Thoracic aorta (tissue), 2 donors: ENCODE data around the gene P3H2. TPM values are rescaled to one million over a fixed set of nuclear protein-coding genes. Genes with fewer than 3 reads are reported as not detected.

ENCODE experiments used
- ATAC-seq: fragments of 150-250 bp; one replicate; pipeline ENCODE4 v1.8.0; 2017; ENCODE audit warnings: low read depth; ENCODE audit not compliant: insufficient number of reproducible peaks, low FRiP score
- DNase-seq: peaks from one replicate; pipeline ENCODE4 v3.0.0-alpha.2; 2020; ENCODE audit warnings: low spot score
- H3K27ac ChIP-seq, 2 donors: fragments of 200-600 bp; sonication (generic); 1 replicate in 1 of 2; 2 replicates in 1 of 2; pipeline ENCODE4 v1.5.1; 2016; ENCODE audit warnings: mild to moderate bottlenecking in 2 of 2, moderate library complexity in 2 of 2
- H3K27me3 ChIP-seq: fragments of 200-600 bp; sonication (generic); replicated peaks from 2 replicates; pipeline ENCODE4 v1.6.0; 2016; ENCODE audit warnings: mild to moderate bottlenecking; ENCODE audit not compliant: insufficient read depth
- H3K36me3 ChIP-seq: fragments of 200-600 bp; sonication (generic); one replicate; pipeline ENCODE4 v1.5.1; 2016
- H3K4me1 ChIP-seq, 2 donors: fragments of 200-600 bp; sonication (generic); 1 replicate in 1 of 2; 2 replicates in 1 of 2; pipeline versions ENCODE4 v1.5.1 to v1.6.0; 2016; ENCODE audit warnings: low read depth in 2 of 2, mild to moderate bottlenecking in 1 of 2; ENCODE audit not compliant: control insufficient read depth in 1 of 2
- H3K4me3 ChIP-seq: fragments of 200-600 bp; sonication (generic); 2 replicates; pipeline ENCODE4 v1.5.1; 2016; ENCODE audit warnings: mild to moderate bottlenecking
- H3K9me3 ChIP-seq: fragments of 200-600 bp; sonication (generic); 2 replicates; pipeline ENCODE4 v1.5.1; 2016
- total RNA-seq, 2 donors: library from RNA; depleted of rRNA; stranded (reverse); fragments of >200 nt; gene quantifications; one replicate each; pipeline versions ENCODE4 v1.1.0 to v1.2.3, GENCODE V29; 2016
- TF ChIP-seq, protein P1 (sequence below): fragments of 200-600 bp; sonication (generic); IDR thresholded peaks from one replicate; pipeline ENCODE4 v1.5.1; 2019; ENCODE audit warnings: antibody characterized with exemption

Gene P3H2
- total RNA-seq, 2 donors from 2014 or later: 19.3 to 28.4 TPM

DNA sequence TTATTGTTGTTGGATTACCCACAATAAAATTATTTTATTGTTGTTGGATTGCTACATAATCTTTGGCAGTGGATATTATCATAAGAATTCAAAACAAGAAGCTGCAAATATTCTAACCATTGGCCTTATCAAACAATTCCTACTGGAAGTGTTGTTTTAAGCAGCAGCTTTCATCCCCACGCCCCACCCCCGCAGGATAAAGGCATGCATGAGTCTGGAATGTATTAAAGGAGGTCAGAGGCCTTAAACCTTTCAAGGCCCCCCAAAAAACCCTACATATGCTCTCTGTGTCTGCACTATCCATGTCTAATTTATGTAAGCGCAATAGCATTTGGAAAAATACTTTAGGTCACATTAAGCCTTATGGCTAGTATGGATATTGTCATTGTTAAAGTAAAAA, 23.1 kb downstream of the P3H2 start:
- ATAC-seq: no peak
- no peaks in the 10 kb centered on the region for H3K27me3 ChIP-seq
- TF ChIP-seq, protein P1, sequence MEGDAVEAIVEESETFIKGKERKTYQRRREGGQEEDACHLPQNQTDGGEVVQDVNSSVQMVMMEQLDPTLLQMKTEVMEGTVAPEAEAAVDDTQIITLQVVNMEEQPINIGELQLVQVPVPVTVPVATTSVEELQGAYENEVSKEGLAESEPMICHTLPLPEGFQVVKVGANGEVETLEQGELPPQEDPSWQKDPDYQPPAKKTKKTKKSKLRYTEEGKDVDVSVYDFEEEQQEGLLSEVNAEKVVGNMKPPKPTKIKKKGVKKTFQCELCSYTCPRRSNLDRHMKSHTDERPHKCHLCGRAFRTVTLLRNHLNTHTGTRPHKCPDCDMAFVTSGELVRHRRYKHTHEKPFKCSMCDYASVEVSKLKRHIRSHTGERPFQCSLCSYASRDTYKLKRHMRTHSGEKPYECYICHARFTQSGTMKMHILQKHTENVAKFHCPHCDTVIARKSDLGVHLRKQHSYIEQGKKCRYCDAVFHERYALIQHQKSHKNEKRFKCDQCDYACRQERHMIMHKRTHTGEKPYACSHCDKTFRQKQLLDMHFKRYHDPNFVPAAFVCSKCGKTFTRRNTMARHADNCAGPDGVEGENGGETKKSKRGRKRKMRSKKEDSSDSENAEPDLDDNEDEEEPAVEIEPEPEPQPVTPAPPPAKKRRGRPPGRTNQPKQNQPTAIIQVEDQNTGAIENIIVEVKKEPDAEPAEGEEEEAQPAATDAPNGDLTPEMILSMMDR: no peak

DNA sequence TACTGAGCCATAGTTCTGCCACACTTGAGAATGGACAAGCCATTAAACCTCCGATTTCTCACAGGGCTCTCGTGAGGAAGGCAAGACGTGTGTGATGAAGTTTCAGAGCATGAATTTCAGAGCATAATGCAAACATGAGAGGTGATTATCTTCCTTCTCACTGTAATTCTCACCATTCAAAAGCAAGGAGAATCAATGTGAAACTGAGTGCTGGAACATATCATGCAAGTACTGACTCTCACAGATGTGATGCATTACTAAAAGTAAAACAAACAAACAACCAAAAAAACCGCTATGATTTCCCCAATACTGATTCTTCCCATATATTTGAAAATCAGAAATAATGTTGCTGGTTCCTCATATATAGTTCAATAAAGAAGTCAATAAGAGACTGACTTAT, 23.7 kb downstream of the P3H2 start:
- H3K27ac ChIP-seq: no peak overlapping the region
- DNase-seq: no peak
- no peak for ATAC-seq
- peaks cover 26 to 40% of the 10 kb centered on the region in 2 donors for H3K4me1 ChIP-seq
- no peaks in the 10 kb centered on the region for H3K9me3 ChIP-seq
- no peak overlapping the region for H3K4me3 ChIP-seq
- no peaks in the 10 kb centered on the region for H3K36me3 ChIP-seq
- TF ChIP-seq, protein P1: no peak
- H3K27me3 ChIP-seq: no peaks in the 10 kb centered on the region

More for the DNA sequence above, 23.1 kb downstream of the P3H2 start:
- no peak for DNase-seq
- Histone ChIP-seq H3K27ac (no peak overlapping the region), H3K4me1 (peaks cover 24 to 38% of the 10 kb centered on the region in 2 donors), H3K36me3 (no peaks in the 10 kb centered on the region), H3K9me3 (no peaks in the 10 kb centered on the region), H3K4me3 (no peak overlapping the region)

DNA sequence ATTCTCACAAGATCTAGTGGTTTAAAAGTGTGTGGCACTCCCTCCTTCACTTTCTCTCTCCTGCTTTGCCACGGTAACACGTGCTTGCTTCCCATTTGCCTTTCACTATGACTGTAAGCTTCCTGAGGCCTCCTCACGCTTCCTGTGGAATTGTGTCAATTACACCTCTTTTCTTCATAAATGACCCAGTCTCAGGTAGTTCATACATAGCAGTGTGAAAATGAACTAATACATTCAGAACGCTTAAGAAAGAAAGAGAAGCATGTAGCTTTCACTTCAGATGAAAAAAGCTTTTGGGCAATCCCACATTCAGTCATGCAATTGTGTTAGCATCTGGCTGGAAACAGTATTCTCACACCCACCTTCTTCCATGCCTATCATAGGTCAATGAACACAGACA, 24.4 kb downstream of the P3H2 start:
- no peak overlapping the region for H3K4me3 ChIP-seq
- ATAC-seq: no peak
- TF ChIP-seq, protein P1: no peak
- H3K4me1 ChIP-seq: peaks cover 28 to 39% of the 10 kb centered on the region in 2 donors
- no peaks in the 10 kb centered on the region for H3K27me3 ChIP-seq
- H3K36me3 ChIP-seq: no peaks in the 10 kb centered on the region
- no peak overlapping the region for H3K27ac ChIP-seq
- no peaks in the 10 kb centered on the region for H3K9me3 ChIP-seq
- DNase-seq: no peak

DNA sequence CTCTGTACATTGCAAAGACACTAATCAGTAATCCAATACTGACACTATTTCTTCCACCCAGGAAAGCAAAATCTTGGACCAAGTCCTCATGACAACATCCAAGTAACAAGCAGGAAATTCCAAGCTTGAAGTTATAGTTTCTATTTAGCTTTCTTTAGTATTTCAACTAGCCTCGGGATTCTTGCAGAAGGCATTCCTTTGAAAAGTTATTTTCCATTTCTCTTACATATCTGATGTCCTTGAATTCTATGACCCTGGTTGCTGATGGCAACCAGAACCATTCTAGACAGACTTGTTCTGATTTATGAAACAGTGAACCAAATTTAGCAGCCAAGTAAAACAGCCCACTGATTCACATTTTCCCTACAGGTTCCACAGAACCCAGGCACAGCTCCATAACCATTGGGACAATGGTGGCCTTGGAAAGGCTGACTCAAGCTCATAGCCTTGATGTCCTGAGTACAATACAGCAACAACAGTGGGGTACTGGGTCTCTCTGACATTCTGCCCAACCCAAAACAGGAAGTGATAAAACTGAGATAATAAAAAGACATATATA, 26.5 kb downstream of the P3H2 start:
- DNase-seq (peak; percentile 31), ATAC-seq (peak; percentile 85)
- Histone ChIP-seq H3K27ac (peak overlapping the region; percentile 59 to 78), H3K27me3 (no peaks in the 10 kb centered on the region), H3K9me3 (no peaks in the 10 kb centered on the region), H3K4me1 (peaks cover 28 to 44% of the 10 kb centered on the region in 2 donors), H3K36me3 (no peaks in the 10 kb centered on the region), H3K4me3 (peak overlapping the region; percentile 37)
- TF ChIP-seq, protein P1: no peak

GRCh38 chr3:190092250-190092649, 28.4 kb downstream of the P3H2 start:
- H3K36me3 ChIP-seq: no peaks in the 10 kb centered on the region
- no peaks in the 10 kb centered on the region for H3K9me3 ChIP-seq
- TF ChIP-seq, protein P1: no peak
- peak overlapping the region; percentile 31 for H3K4me3 ChIP-seq
- ATAC-seq (peak; percentile 84), DNase-seq (no peak)
- H3K4me1 ChIP-seq: peaks cover 23 to 39% of the 10 kb centered on the region in 2 donors
- H3K27me3 ChIP-seq: no peaks in the 10 kb centered on the region
- H3K27ac ChIP-seq: peak overlapping the region; percentile 32 to 78
